ENCODE results near the gene LZTR1.
"Not testable (repeated sequence)": the region's sequence is repeated elsewhere in the genome, so short reads cannot be mapped to it uniquely, and the experiment has no call there.

Gene LZTR1

DNA sequence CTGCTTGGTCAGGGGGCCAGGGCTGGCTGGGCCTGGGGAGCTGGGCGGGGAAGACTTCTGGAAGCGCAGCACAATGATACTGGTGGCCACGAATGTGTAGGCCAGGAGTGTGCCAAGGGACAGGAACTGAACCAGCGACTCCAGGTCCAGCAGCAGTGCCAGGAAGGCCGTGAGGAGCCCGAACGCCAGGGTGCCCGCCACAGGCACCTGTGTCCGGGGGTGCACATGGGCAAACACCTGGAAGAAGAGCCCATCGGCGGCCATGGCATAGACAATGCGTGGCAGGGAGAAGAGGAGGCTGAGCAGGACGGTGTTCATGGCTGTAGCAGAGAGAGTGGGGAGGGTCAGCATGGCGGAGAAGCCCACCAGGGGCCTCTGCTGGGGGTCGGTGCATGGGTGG, 47.9 kb downstream of the LZTR1 start:
- FAIRE-seq: no peak
- no peak for DNase-seq (ENCODE audit: insufficient read length, low spot score)

DNA sequence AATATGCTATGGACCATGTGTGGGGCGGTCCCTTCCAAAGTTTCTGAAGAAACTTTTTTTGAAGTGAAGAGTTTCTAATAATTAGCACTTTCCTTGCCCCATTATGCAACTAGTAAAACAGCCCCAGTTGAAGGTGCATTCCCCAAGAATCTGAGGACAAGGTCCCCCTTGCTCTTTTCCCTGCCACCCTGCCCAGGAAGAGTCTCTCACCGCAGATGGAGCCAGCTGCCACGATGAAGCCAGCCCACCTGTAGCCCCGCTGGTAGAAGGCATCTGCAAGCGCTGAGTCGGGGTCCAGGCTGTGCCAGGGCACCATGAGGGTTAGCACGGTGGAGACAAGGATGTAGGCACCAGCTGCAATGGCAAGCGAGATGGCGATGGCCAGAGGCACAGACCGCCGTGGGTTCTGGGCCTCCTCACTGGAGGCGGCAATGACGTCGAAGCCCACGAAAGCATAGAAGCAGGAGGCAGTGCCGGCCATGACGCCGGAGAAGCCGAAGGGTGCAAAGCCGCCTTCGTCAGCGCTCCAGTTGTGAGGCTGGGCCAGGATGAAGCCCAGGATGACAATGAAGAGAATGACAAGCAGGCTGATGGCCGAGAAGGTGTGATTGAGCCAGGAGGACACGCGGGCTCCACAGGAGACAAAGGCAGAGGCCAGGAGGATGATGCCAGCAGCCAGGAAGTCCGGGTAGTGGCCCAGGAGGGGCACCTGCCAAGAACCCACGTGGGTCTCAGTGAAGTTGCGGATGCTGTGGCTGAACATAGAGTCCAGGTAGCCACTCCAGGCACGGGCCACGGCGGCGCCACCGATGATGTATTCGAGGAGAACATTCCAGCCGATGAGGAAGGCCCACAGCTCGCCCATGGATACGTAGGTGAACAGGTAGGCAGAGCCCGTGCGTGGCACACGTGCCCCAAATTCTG, 48.8 kb downstream of the LZTR1 start:
- DNase-seq (ENCODE audit: insufficient read length, low spot score) (no peak), FAIRE-seq (no peak)

DNA sequence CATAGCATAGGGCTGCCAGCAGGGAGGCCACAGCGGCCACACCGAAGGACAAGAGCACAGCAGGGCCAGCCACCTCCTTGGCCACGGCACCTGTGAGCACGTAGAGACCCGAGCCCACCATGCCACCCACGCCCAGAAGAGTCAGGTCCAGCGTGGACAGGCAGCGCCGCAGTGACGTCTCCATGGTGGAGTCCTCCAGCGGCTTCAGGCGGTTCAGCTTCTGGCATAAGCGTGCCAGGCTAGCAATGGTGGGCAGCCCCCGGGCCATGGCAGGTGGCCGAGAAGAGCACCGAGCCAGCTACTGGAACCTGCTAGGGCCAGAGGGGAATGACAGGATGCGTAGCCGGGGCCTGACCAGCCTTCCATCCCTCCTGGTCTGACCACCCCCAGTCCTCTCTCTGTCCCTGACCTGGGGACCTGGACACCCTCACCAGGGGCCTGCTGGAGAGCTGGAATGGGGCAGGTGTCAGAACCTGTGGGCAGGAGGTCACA, 49.5 kb downstream of the LZTR1 start:
- FAIRE-seq: no peak
- DNase-seq (ENCODE audit: insufficient read length, low spot score): no peak

DNA sequence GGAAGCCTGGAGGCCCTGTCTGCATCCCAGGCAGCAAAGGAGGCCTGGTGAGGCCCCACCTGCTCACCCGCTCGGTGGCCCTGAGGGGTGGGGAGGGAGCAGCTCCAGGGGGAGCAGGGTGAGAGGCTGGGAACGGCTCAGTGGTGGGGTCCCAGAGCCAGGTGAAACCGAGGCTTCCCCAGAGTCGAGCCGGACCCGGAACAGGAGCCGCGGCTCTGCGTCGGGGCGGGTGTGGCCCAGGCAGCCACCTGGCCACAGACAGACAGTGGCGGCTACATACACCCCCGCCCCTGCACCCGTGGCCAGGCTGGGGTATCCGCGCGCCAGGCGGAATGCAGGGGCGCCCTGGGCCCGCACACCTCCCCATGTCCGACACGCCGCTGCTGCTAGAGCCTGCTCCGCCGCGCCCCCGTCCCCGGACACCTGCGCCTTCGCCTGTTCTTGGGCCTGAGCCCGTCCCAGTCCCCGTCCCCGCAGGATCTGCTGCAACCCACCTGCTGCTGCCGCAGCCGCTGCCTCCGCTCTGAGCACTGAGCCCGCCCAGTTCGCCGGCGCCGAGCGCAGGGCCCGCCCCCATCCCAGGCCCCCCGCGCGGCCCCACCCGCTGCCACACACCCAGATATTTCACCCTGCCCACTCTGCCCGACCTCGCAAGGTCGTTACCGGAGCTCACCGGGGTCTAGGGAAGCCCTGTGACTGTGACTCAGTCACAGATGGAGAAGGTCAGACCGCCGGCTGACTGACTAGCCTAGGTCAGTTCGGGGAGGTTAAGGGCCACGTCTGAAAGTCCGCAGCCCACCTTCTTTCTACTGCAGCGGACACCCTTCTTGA, 50.2 kb downstream of the LZTR1 start, which contains the start of gene SLC7A4:
Gene SLC7A4 (minus strand): TSS at position 525 of the 831 bp plus-strand sequence. CDS start 749 bp downstream, outside the sequence.
- no peak for FAIRE-seq
- no peak for DNase-seq (ENCODE audit: insufficient read length, low spot score)

DNA sequence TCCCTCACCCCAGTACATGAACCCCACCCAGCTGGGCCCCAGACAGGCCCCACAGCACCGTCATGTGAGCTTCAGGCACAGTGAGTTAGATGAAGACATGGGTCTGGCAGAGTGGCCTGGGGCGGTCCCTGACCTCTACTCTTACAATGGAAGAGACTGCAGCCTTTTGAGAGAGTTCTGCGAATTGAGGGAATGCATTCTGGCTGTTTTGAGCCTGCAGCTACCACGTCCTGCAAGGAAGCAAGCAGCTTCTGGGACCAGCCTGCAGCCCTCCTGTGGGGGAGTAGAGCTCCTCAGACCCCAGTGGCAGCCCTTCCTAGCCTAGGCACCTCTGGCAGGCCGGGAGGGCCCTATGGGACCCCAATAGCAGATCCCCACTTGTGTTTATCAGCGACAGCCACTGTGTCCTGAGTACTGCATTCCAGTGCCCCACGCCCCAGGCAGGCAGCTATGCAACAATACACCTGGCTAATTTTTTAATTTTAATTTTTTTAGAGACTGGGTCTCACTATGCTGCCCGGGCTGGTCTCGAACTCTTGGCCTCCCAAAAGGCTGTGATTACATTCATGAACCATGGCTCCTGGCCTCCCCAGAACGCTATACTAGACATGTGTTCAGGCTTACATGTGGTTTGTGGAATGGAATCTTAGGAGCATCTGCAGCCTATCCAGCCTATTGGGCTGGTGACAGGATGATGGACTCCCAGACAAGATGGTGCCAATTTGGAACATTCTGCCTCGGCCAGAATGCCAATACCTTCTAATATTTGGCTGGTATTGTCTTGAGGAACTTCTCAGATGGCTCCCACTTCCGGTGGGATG, 51.0 kb downstream of the LZTR1 start:
- FAIRE-seq (no peak), DNase-seq (ENCODE audit: insufficient read length, low spot score) (no peak)

DNA sequence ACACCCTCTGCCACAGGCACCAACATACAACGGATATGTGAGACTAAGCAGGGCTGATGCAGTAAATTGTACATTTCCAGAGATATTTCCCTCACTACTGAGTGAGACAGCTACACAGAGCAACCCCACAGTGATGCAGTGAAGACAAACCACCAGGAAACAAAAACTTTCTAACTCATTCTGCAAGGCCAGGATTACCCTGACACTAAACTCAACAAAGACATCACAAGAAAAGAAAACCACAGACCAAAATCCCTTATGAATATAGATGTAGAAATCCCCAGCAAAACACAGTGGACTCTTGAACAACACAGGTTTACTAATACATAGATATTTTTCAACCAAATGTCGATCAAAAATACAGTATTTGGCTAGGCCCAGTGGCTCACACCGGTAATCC, 51.8 kb downstream of the LZTR1 start:
- FAIRE-seq: no peak
- no peak for DNase-seq (ENCODE audit: insufficient read length, low spot score)

DNA sequence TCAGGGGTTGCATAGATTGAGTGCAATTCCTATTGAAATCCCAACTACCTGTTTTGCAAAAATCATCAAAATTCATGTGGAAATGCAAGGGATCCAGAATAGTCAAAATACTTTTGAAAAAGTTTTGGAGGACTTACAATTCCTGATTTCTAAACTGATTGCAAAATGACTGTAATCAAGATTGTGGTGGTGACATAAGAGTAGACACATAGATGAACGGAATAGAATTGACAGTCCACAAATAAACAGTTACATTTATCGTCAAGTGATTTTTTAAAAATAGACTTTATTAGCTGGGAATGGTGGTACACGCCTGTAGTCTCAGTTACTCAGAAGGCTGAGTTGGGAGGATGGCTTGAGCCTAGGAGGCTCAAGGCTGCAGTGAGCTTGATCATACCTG, 52.9 kb downstream of the LZTR1 start:
- FAIRE-seq (no peak), DNase-seq (ENCODE audit: insufficient read length, low spot score) (no peak)

DNA sequence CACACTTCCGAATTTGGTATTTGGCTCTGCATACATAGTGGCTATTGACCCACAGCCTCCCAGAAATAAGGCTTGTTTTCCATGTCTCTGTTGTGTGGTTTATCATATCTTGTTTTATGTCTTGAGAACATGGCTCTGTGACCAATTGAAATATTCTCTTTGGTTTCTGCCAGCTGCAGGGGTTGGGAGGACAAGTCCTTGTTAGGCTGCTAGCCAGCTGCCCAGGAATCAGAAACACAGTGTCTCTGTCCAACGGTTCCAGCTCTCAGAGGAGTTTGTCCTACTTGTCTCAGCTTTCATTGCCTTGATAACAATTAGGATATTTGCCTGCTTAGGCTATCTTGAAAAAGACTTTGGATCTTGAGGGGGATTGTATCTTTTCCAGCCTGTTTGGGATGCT, 56.3 kb downstream of the LZTR1 start:
- DNase-seq (ENCODE audit: insufficient read length, low spot score): no peak
- FAIRE-seq: no peak

DNA sequence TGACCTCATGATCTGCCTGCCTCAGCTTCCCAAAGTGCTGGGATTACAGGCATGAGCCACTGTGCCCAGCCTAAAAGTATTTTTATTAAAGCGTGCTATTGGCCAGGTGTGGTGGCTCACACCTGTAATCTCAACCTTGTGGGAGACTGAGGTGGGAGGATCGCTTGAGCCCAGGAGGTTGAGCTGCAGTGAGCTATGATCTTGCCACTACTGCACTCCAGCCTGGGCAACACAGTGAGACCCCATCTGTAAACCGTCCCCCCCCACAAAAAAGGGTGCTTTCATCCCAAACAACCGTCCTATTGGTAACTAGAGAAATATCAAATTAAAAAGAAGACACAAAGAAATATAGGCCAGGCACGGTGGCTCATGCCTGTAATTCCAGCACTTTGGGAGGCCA, 57.1 kb downstream of the LZTR1 start:
- not testable (repeated sequence) for FAIRE-seq; DNase-seq (ENCODE audit: insufficient read length, low spot score)

DNA sequence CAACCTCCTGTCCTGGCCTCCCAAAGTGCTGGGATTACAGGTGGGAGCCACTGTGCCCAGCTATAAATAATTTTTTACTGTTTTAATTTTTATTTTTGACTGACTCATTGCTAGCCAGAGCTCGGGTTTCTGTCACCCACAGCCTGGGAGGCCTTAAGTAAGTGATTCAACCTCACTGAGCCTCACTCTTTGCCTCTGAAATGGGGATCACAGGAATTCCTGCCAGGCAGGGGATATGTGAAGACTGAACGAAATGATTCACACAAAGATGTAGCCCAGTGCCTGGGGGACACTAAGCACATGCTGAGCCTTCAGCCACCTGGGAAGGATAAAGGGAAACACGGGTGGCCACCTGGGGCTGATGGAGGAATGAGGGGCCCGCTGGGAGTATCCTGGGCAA, 59.8 kb downstream of the LZTR1 start:
- DNase-seq (ENCODE audit: insufficient read length, low spot score): no peak
- FAIRE-seq: no peak

DNA sequence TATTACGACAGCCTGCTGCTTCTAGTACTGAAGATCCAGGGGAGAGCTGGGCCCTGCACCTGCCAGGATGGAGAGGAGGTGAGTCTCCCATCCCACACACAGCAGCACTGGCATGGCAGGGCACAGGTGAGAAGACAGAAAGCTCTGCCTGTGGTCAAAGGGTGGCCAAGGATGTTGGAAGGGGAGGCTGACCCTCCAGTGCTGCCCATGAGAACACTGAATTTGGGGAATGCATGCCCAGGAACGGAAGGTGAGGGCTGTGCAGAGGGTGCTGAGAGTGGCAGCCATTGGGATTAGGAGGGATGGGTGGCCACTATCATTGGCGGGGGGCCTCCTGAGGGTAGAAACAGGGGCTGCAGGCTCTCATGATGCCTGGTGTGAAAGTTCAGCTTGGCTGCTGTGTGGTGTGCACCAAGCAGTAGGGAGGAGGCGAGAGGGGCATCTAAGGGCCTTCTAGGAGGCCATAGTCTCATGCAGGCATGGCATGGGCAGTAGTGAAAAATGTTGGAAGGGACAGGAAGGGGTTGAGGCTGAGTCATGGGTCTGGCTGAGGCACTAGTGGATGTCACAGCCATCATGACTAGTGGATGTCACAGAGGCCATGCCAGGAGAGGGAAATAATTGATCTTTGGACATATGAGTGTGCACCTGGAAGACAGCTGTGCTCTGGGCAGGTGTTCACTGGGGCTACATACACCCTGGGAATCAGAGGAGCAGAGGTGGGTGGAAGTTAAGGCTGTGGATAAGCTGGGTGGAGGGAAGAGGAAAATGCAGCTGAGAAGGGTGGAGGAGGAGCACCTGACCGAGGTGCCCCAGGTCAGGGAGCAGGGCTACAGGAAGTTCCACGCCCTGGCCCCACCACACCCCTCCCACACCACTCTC, 61.1 kb downstream of the LZTR1 start:
- DNase-seq (ENCODE audit: insufficient read length, low spot score) (no peak), FAIRE-seq (no peak)

DNA sequence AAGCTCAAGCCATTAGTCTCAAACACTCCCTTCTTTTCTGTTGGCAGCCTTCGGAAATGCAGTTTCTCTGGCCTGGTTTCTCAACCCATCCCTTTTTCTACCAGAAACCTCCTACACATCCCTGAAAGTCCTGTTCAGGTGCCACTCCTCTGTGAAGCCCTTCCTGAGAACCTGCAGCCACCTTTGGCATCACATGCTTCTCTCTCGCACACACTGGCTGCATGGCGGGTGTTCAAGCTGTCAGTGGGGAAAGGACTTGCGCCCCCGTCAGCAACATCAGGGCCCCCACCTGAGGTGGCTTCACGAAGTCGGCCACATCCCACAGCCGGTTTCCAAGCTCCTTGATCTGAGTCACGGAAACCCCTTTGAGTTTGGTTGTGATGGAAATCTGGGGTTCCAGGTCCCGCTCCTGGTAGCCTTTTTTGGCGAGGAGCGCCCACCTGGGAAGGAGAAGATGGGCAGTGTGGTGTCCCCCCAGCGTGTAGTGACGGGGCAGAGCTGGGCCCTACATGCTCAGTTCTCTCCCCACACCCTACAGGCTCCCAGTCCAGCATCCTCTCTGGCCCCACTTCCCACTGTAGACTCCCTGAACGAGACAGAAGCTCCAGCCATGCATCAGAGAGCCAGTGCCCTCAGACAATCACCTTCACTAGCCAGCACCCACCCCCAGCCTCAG, 61.9 kb downstream of the LZTR1 start:
- DNase-seq (ENCODE audit: insufficient read length, low spot score) (no peak), FAIRE-seq (no peak)

DNA sequence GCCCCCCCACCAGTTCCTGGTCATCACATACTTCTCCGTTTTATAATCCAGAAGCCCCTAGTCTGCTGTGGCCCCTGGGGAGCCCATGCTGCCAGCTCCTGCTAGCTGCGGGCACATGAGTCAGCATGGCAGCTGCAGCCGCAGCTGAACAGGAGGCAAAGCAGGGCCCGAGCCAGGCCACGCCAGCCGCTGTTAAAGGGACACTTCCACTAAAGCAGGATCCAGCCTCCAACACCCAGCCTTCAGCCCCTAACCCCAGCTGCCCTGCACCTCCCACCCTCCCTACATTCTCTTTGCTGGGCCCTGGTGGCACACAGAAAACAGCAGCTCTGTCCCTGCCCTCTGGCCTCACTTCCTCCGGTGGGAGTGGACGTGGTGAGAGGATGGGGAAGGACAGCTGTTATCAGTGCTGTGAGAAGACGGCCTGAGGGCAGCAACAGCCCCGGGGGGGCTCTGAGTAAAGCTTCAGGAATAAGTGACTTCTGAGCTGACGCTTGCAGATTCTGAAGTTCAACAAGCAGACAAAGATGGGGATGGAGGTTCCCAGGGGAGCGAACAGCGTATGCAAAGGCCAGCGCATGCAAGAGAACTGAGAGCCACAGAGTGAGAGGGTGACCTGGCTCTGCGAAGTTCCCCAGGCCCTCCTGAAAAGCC, 63.0 kb downstream of the LZTR1 start:
- FAIRE-seq: no peak
- no peak for DNase-seq (ENCODE audit: insufficient read length, low spot score)

DNA sequence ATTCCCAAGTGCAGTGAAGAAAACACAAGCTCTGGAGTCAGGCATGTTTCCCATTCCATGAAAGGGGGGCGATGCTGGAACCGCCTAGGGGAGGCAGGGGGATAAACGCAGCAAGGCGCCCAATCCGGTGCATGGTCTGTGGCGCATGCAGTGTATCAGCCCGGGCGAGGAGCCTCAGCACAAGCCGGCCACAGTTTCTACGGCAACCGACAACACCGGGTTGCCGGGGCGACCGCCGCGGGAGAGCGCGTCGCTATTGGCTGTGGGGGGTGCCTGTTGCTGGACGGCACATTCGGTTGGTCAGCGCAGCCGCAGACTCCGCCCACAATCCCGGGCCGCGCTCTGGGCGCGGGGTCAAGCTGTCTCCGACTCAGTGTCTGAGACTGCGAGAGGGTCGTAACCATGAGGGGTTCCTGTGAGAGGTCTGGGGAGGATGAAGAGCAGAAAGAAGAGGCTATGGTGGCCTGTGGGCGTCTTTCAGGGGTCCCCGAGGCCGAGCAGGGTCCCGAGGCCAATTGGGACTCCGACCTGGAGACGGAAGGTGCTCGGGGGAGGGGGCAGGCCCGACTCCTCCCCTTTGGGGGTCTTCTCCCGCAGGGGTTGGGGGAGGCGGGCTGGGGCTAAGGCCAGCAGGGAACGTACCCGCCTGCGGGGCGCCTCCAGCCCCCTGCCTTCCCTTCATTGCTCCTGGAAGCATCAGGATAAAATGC, 63.6 kb downstream of the LZTR1 start, which contains the start of gene LRRC74B:
Gene LRRC74B (plus strand): TSS at position 362 of the 710 bp plus-strand sequence. CDS start 41 bp downstream, at position 403.
- FAIRE-seq (peak; percentile 68), DNase-seq (ENCODE audit: insufficient read length, low spot score) (peak; percentile 91)

DNA sequence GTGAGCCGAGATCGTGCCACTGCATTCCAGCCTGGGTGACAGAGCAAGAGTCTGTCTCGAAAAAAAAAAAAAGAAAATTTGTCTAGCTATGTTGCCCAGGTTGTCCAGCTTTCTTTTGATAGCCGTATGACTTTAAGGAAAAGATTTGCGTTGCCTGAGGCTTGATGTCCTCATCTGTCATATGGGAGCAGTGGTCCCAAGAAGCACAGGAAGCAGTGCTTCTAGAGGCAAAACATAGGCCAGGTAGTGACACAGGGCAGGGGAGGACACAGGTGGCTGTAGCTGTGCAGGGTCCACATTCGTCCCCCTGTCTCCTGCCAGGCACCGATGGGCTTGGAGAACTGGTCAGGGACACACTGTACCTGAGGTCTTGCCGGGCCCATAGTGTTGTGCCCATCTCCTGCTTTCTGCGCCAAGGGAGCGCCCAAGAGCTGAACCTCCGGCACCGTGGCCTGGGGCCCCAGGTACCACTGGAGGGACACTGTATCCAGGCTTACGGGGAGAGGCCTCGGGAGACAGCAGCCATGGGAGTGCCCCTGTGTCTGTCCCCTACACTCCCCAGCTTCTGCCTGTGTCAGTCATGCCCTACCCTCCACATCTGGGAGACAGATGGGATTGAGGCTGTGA, 65.1 kb downstream of the LZTR1 start:
- no peak for DNase-seq (ENCODE audit: insufficient read length, low spot score)
- no peak for FAIRE-seq

DNA sequence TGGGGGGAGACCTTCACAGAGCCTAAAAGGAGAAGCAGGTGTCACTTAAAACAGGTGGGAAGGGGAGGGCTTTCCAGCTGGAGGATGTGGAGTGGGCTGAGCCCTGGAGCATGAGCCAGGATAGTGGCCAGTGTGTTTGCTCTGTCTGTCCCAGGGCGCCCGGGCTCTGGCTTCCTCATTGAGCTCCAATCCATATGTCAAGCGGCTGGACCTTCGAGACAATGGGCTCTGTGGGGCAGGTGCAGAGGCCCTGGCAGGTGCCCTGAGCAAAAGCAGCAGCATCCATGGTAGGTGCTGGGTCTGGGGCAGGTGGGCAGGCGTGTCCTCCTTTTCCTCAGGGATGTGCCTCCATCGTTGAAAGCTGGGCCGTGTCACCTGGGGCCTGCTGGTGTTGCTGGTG, 65.6 kb downstream of the LZTR1 start:
- FAIRE-seq: no peak
- no peak for DNase-seq (ENCODE audit: insufficient read length, low spot score)

DNA sequence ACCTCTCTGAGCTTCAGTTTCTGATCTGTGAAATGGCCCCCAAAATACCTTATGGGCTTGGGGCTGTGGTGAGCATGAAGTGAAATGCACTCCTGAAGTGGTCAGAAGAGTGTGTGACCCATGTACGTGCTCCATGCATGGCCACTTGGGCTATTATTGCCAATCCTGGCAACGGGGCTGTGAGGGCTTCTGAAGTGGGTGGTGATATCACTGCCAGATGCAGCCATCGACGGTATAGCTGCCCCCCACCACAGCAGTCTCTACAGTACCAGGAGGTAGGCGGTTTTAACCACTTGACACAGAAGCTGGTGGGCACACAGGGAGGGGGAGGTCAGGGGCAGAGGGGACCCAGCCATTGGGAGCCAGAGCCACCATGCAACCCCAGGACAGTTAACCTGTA, 66.4 kb downstream of the LZTR1 start:
- not testable (repeated sequence) for FAIRE-seq; DNase-seq (ENCODE audit: insufficient read length, low spot score)
